HG02973 (cell line): ENCODE results near the gene FAM219A.

ENCODE experiments used
- ATAC-seq: cut with Tn5 transposase; IDR thresholded peaks from one replicate; pipeline ENCODE4 v1.9.1; 2021; ENCODE audit warnings: moderate library complexity; ENCODE audit not compliant: unreplicated experiment

The FAM219A gene, protein sequence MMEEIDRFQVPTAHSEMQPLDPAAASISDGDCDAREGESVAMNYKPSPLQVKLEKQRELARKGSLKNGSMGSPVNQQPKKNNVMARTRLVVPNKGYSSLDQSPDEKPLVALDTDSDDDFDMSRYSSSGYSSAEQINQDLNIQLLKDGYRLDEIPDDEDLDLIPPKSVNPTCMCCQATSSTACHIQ

DNA sequence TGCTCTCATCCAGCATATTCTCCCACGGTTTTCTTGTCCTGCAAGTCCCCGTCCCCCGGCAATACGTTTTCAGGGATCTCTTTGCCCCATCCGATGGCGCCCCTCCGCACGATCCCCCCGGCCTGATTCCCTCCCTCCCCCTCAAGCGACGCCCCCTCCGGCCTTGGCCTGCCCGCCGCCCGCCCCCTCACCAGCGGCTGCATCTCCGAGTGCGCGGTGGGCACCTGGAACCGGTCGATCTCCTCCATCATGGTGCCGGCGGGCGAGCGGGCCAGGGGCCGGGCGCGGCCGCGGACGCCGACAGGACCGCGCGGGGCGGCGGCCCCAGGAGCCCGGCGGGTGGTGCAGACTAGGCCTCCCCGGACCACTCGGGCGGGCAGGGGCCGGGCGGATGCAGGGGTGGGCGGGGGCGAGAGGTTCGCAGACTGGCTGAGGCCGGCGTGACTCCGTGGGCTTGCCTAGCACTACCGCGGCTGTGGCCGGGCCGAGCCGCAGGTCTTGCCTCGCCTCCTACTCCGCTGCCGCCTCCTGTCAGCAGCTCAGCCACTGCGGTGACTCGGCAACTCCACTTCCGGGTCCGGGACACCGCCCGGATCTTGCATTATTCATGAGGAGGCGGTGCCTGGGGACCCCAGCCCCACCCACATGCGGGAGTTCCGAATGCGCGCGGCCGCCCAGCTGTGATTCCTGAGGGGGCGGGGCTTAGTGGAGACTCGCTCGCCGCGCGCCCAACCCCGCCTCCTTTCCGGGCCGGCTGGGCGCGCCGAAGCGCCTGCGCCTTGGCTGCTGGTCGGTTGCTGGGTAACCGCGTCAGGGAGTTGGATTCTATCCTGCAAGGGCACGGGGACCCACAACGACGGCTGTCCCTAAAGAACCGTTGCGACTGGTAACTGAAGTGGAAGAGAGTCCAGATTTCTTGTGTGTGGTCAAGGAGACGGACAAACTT is at the start of gene FAM219A, which contains the start of gene DNAI1:
FAM219A (minus strand) TSS at position 558 of the 946 bp plus-strand sequence; CDS start at position 251, 307 bp downstream.
DNAI1 (plus strand) TSS at position 793 of the 946 bp plus-strand sequence. CDS start 201 bp downstream, outside the sequence.
- peak; percentile 95 for ATAC-seq

DNA sequence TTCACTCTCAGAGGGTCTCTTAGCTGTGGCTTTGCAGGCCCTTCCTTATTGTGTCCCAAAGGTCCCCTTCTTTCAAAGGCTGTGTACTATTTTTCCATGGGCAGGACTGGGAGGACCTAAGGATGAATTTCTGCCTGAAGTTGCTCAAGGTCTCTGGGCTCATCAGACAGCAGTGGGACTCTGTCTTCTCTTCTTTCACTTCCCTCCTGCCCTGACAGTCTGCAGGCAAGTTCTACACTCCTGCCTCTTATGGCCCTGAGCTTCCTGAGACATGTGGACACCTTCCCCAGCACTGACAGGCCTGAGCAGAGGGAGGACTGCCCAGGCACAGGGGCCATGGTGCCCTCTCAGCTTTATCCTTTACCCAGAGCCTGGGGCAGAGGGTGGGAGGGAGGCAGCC is 49.6 kb upstream of the FAM219A start:
- no peak for ATAC-seq

DNA sequence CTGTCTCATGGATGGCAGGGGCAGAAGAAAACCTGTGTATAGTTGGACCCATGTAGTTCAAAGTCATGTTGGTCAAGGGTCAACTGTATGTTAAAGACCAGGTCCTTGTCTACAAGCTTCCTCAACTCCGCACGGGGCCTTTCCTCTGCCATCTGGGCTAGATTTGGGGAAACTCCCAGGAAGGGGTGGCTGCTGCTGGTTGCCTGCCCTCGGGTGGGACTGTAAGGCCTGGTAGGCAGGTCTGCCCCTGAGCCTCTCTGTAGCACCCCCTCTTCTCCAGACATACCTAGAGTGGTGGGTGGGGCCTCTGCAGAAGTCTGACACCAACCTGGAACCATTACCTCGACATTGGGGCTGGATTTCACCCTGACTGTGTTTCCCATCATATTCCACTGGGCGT is 49.2 kb upstream of the FAM219A start:
- ATAC-seq, result no peak

DNA sequence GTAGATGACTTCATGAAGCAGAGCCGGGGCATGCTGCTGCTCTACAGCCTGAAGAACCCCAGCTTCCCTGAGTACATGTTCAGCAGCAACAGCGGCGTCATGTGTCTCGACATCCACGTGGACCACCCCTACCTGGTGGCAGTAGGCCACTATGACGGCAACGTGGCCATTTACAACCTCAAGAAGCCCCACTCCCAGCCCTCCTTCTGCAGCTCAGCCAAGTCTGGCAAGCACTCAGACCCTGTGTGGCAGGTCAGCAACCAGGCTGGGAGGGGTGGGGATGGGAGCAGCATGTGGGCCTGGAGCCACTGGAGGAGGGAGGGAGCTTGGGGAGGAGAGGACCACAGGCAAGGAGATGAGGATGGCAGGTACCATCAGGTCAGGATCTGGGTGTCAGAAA is 48.3 kb upstream of the FAM219A start:
- no peak for ATAC-seq

DNA sequence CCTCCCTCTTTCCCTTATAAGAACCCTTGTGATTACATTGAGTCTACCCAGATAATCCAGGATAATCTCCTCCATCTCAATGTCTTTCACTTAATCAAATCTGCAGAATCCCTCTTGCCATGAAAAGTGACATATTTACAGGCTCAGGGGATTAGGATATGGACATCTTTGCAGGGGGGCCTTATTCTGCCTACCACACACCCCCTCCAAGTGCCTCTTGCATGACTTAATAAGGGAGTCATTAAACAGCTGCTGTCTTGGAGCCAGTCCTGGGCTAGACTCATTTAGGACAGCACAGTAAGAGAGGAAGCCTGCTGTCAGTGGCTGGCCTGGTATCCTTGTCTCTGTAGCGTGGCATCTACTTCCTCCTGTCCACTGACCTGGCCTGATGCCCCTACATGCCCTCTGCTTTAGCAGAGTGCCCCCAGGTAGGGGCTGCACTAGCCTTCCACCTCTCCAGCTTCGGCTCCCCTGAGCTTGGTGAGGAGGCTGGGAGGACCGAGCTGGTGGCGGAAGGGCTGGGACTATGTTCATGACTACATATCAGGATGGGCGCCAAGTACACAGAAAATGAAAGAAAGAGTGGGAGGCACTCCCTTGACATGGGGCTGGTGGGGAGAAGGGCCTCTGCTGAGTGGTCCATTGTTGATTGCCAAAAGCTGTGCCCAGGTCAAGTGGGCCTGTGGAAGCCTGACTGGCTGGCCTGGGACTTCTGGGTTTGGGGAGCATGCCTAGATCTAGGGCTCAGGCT is 47.2 kb upstream of the FAM219A start:
- ATAC-seq, result no peak

DNA sequence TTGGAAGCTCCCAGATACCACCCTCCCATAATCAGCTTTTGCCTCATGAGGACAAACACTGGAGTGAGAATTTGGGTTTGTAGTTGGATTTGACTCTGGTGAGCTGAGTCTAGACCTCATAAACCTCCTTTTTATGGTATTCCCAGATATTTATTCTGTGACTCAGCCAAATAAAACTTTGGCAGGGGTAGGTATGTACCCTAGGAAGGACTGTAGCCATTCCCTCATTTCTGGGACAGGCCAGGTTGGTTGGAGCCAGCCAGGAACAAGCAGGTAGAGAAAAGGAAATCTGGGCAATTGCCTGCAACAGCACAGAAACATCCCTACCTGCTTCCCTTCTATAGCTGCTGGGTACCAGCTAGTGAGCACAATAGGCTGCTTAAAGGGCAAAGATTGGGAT is 45.0 kb upstream of the FAM219A start:
- no peak for ATAC-seq

DNA sequence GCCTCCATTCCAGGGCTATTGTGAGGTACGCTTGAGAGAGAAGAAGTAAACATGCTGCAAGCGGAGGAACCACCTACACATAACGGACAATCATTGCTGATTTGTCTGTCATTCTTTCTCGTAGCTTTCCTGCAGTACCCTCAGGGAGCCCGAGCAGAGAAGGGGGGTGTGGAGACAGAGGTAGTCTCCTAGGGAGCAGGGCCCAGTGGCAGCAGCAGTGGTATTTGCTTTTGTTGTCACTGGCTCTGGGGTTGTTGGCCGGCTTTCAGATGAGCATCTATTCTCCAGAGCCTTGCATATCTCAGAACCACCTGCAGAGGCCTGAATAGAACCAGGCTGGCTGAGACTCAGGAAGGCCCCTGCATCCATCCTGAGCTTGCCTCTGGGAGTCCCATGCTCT is 44.5 kb upstream of the FAM219A start:
- no peak for ATAC-seq

DNA sequence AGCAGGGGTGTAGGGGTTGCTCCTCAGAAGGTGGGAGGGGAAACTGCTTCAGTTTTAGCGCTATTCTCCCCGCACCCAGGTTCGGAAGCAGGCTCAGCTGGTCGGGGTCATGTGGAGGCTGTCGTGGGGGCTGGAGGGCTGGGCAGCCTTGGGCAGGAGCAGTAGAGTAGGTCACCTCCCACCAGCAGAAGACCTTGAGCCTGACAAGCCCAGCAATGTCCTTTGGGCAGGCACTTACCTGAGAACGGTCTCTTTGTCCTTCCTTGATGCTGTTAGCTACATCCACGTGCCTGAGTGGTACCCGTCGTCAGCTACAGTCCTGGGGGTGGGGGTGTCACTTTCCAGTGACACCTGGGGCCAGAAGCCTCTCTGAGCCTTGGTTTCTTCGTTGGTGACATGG is 44.1 kb upstream of the FAM219A start:
- ATAC-seq, result no peak

DNA sequence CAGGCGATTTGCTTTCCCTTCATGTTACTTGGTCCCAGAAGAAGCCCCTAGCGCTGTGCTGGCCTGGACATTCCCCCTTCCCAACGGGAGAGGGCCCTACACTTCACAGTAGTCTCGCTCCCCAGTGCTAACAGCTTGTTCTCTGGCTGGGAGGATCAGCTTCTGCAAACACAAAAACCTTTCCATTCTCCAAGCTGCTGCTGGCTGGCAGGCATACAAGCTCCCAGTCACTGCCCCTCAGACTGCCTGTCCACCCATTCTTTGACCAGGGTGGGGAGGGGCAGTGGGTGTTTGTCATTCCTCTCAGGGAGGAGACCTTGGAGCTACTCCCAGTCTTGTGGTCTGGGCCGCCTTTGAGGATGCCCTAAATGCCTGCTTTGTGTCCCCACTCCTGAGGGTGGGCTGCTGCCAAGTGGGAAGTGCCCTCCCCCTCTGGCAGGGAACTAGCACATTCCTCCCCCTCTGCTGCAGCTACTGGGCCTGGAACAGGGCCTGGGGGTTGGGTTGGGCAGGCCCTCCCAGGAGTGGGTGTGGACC is 43.6 kb upstream of the FAM219A start:
- ATAC-seq, result no peak

DNA sequence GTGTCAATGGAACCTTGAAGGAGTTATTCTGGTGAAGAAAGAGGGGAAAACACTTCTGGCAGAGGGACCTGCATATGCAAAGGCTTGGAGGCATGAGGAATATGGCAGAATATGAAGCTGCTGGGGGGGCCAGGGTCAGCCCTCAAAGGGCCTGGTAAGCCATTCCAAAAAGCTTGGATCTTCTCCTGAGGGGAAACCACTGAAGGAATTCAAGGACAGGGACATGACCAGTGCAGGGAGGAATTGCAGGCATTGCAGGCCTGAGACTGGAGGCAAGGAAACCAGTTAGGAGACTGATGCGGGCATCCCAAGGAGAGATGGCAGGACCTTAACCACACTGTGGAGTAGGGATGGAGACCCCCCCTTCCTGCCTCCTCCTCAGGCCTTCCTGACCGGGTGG is 43.0 kb upstream of the FAM219A start:
- ATAC-seq, result no peak

DNA sequence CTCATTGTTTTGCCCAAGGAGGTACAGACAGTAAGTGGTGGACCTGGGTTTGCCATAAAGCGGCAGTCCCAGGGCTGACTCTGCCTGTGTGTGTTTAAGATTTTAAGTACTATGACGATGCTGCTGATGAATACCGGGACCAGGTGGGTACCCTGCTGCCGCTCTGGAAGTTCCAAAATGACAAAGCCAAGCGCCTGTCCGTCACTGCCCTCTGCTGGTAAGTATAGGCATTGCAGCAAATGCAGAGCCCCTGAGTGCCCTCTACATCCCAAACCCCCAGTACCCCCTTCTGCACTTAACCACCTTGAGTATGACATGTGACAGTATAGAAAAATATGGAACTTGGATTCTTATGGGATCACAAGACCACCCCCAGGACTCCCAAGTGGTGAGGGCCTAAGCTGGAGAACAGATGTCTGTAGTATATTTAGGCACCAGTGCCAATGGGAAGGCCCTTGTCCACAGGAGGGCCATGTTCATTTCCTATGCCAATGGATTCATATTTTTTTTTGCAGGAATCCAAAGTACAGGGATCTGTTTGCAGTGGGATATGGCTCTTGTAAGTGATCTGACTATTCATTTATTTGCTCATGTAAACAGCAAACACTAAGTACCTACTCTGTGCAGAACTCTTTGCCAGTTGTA is 42.4 kb upstream of the FAM219A start:
- ATAC-seq, result no peak

DNA sequence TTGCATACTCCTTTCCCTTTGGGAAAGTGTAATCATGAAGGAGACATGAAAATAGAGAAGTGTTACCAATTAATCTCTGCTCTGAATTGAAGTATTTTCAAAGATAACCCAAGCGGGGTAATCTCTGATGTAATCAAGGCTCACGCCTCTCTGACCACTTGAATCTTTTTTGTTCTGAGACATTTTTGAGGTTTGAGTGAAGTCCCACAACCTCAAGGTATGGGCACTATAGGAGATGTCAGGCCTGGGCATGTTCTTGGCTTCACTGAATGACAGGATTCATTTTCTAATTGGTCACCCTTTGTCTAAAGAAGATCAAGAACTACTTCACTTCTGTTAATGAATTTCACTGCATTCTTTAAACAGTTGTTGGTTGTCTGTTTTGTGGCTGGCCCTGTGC is 40.7 kb upstream of the FAM219A start:
- no peak for ATAC-seq

DNA sequence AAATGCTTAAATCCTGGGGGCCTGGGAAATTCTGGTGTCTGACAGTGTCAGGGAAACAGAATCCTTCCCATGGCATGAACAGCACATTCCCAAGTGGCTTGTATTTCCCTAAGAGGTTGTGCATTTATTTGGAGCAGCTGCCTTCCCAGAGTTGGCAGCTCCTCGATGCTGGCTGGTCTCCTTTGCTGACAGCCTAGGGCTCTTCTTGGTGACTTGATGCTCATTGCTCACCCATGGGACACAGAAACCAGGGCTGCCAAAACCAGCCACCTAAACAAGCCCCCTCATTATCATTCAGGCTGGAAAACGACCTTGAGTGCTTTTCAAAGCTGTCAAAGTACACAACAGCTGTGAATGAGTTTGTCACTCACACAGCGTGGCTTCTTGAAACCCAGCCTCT is 40.2 kb upstream of the FAM219A start:
- ATAC-seq, result no peak

DNA sequence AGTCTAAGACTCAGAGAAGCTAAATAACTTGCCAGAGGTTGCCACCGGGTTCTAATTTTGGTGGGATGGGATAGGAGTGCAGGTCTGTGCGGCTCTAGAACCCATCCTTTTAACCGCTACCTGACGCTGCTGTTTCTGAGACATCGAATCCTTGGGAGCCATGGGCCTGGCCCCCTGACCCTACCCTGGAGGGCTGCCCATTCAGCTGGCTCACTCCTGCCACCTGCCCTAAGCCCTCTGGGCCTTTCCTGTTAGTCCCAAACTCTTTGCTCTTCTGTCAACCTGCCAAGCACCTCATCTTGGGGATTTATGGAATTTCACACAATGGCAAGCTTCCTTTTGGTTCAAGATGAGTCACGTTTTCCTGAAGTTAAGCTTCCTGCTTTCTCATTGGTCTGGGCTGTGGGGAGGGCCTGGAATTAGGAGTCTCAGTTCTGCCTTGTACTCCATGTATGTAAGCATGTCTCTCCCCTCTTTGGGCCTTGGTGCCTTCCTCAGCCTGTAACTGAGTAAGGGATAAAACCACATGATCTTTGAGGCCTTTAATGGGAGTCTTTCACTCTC is 37.9 kb upstream of the FAM219A start:
- no peak for ATAC-seq

DNA sequence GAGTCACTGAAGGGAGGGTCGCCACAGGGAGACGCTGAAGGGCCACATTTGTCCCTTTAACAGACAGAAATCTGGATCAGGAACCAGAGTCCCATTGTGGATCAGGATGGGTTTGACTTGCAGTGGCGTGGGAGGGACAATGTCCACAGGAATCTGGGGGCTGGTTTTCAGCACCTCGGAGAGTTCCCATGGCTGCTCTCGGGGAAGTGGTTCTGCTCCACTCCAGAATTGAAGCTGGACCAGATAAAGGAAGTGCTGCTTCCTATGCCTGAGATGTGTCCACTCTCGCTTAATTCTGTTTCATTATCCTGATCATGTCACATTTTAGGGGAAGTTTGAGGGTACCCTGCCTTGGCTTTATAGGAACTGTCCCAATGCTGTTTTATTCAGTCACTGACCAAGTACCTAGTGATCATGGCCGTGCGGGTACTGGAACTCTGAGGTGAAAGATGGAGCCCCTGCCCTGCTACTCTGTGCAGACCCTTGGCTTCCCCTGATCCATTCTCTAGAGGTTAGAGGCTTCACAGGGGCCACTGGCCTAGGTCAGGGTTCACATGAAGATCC is 35.7 kb upstream of the FAM219A start:
- no peak for ATAC-seq

DNA sequence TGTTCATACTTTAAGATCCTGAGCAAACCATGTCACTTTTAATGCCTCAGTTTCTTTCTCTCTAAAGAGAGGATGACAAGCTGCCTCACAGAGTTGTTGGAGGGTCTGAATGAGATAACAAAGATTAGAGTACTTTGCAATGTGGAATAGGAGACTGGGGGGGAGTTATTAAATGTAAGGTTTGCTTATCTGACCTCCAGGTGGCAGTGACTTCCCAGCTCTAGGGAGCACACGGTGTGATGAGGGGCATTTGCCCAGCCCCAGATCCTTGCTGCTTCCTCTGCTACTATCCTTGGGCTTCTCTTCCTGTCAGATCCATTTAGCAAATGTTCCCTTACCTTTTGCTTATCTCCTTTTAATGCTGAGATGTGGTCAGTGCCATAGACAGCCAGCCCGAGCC is 33.7 kb upstream of the FAM219A start:
- no peak for ATAC-seq

DNA sequence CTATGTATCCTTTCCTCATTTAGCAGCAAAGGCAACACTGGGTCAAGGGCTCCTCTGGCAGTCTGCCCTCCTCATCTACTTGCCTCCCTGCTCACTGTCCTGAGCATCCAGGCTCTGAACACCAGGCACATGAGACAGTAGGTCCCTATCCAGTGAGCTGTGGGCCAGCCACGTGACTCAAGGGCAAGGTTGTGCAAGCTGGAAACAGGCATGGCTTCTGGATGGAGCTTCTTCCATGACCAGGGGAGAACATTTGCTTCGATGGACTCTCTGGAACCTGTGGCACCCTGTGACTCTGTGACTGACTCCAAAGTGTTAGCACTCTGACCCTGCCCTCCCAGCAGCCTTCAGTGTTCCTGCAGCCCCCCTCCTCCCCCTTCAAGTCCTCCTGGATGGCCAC is 33.2 kb upstream of the FAM219A start:
- no peak for ATAC-seq

DNA sequence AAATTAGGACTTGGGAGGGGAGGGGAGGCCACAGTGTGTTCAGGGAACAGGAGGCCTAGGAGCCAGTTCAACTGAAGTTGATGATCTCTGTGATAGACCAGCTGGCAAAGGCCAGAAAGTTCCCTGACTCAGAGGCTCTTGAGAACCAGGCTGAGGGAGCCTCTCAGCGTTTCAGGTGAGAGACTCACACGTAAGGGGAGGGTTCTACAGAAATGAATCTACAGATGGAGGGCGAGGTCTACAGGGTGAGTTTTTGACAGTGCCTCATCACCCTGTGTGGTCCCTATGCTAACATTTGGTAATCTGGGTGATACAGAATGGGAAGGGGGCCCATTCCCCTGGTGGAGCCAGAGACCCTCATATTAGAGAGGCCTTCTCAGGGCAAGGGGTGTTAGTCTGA is 32.4 kb upstream of the FAM219A start:
- ATAC-seq, result no peak

DNA sequence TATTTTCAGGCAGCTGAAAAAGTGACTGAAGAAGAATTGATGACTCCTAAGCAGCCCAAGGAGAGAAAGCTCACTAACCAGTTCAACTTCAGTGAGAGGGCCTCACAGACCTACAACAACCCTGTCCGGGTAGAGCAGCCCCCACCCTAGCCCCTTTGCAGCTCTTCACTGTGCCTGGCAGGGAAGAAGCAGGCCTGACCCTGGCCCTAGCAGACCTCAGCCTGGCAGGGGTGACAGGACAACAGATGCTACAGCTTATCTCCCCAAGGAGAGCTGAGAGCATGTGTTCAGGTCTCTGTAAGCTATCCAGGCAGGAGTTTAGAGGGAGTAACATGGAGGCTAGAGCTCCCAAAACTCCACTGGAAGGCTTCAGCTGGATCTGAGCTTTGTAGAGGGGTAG is 32.0 kb upstream of the FAM219A start:
- ATAC-seq, result no peak

DNA sequence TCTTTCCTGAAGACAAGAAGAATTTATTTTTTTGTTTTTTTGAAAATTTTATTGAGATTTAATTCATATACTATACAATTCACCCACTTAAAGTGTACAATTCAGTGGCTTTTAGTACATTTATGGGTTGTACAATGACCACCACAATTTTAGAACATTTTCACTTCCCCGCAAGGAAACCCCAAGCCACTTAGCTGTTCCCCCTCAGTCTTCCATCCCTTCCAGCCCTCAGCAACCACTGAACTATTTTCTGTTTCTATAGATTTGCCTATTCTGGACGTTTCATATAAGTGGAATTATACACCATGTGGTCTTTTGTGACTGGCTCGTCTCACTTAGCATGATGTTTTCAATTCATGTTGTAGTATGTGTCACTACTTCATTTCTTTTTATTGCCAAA is 28.2 kb upstream of the FAM219A start:
- ATAC-seq, result no peak
